Neural progenitor cell (in vitro differentiated cells): ENCODE measurements around the gene SNX12. TPM values are rescaled to one million over a fixed set of nuclear protein-coding genes. Genes with fewer than 3 reads are reported as not detected.

Experiments used
- DNase-seq: peaks from one replicate; pipeline ENCODE4 v3.0.0-alpha.2; 2016; ENCODE audit warnings: low spot score
- H2AFZ ChIP-seq: fragments of 200-600 bp; sonication (generic); replicated peaks from 2 replicates; pipeline ENCODE4 v1.6.1; 2016; ENCODE audit warnings: antibody characterized with exemption
- H3F3A ChIP-seq: fragments of 200-600 bp; sonication (generic); 2 replicates; pipeline ENCODE4 v1.6.1; 2016; ENCODE audit warnings: antibody characterized with exemption, low read depth
- H3K27ac ChIP-seq: fragments of 200-600 bp; sonication (generic); 2 replicates; pipeline ENCODE4 v1.5.1; 2016; ENCODE audit warnings: mild to moderate bottlenecking
- H3K27me3 ChIP-seq: fragments of 200-600 bp; sonication (generic); 2 replicates; pipeline ENCODE4 v1.6.1; 2016; ENCODE audit warnings: mild to moderate bottlenecking, moderate library complexity
- H3K36me3 ChIP-seq: fragments of 200-600 bp; sonication (generic); 2 replicates; pipeline ENCODE4 v1.5.1; 2016
- H3K4me1 ChIP-seq: fragments of 200-600 bp; sonication (generic); 2 replicates; pipeline ENCODE4 v1.6.1; 2016; ENCODE audit warnings: mixed run types
- H3K4me2 ChIP-seq: fragments of 200-600 bp; sonication (generic); 2 replicates; pipeline ENCODE4 v1.6.1; 2016
- H3K4me3 ChIP-seq: fragments of 200-600 bp; sonication (generic); 2 replicates; pipeline ENCODE4 v1.5.1; 2016
- H3K79me2 ChIP-seq: fragments of 200-600 bp; sonication (generic); 2 replicates; pipeline ENCODE4 v1.6.1; 2016; ENCODE audit warnings: low read depth
- H3K9ac ChIP-seq: fragments of 200-600 bp; sonication (generic); 2 replicates; pipeline ENCODE4 v1.6.1; 2016
- H3K9me3 ChIP-seq: fragments of 200-600 bp; sonication (generic); 2 replicates; pipeline ENCODE4 v1.5.1; 2016; ENCODE audit warnings: low read depth
- H4K20me1 ChIP-seq: fragments of 200-600 bp; sonication (generic); 2 replicates; pipeline ENCODE4 v1.6.1; 2016; ENCODE audit warnings: low read depth
- H3K27ac Mint-ChIP-seq: 3 replicates; pipeline ENCODE4 v1.8.0; 2021; ENCODE audit warnings: mixed read lengths
- H3K27me3 Mint-ChIP-seq: 2 replicates; pipeline ENCODE4 v1.8.0; 2022; ENCODE audit warnings: low read depth, mild to moderate bottlenecking, inconsistent platforms, moderate library complexity, mixed read lengths; ENCODE audit not compliant: insufficient read depth
- H3K36me3 Mint-ChIP-seq: 3 replicates; pipeline ENCODE4 v1.8.0; 2021; ENCODE audit warnings: mixed read lengths
- H3K4me1 Mint-ChIP-seq: 3 replicates; pipeline ENCODE4 v1.8.0; 2021; ENCODE audit warnings: mixed read lengths
- H3K4me3 Mint-ChIP-seq: 3 replicates; pipeline ENCODE4 v1.8.0; 2021; ENCODE audit warnings: mild to moderate bottlenecking, moderate library complexity, mixed read lengths
- H3K9me3 Mint-ChIP-seq: 3 replicates; pipeline ENCODE4 v1.8.0; 2020; ENCODE audit warnings: mixed read lengths
- CTCF ChIP-seq: fragments of 200-600 bp; sonication (generic); IDR thresholded peaks from 2 replicates; pipeline ENCODE4 v1.5.1; 2017; ENCODE audit warnings: antibody characterized with exemption, mild to moderate bottlenecking
- EZH2 ChIP-seq: fragments of 200-600 bp; sonication (generic); IDR thresholded peaks from 2 replicates; pipeline ENCODE4 v1.6.1; 2017; ENCODE audit warnings: antibody characterized with exemption, mild to moderate bottlenecking, moderate library complexity
- EZH2phosphoT487 ChIP-seq: fragments of 200-600 bp; sonication (generic); IDR thresholded peaks from 2 replicates; pipeline ENCODE4 v1.6.1; 2017; ENCODE audit warnings: antibody characterized with exemption
- total RNA-seq: library from RNA; depleted of rRNA; stranded (reverse); fragments of >200 nt; gene quantifications from 2 replicates; pipeline ENCODE4 v1.2.3, GENCODE V29; 2015; ENCODE audit warnings: low replicate concordance

Gene SNX12
- total RNA-seq, 1 donor from 2014 or later, result 58.1 TPM

- Mint-ChIP-seq H3K4me1 (no peaks in the 10 kb centered on the region), H3K27me3 (peaks cover 9% of the 10 kb centered on the region), H3K27ac (no peak overlapping the region), H3K36me3 (no peaks in the 10 kb centered on the region), H3K9me3 (peaks cover 9% of the 10 kb centered on the region), H3K4me3 (no peak overlapping the region)
- no peak for TF ChIP-seq EZH2
- TF ChIP-seq CTCF, result no peak
- TF ChIP-seq EZH2phosphoT487, result no peak
- Histone ChIP-seq H3K4me2 (no peak overlapping the region), H3K4me3 (no peak overlapping the region), H3K79me2 (no peaks in the 10 kb centered on the region), H3K36me3 (no peaks in the 10 kb centered on the region), H3K27ac (no peak overlapping the region), H3F3A (peaks cover 3% of the 10 kb centered on the region), H3K4me1 (no peaks in the 10 kb centered on the region), H3K9me3 (no peaks in the 10 kb centered on the region), H2AFZ (no peak overlapping the region), H3K27me3 (peaks cover 4% of the 10 kb centered on the region), H4K20me1 (no peaks in the 10 kb centered on the region), H3K9ac (no peak overlapping the region)
- DNase-seq, result no peak
These were observed 23.1 kb upstream of the SNX12 start for GRCh38 chrX:71091263-71091662.

- Histone ChIP-seq H3K27ac (no peak overlapping the region), H3K4me2 (no peak overlapping the region), H3K79me2 (no peaks in the 10 kb centered on the region), H3K4me3 (no peak overlapping the region), H3F3A (no peaks in the 10 kb centered on the region), H3K4me1 (no peaks in the 10 kb centered on the region), H3K9me3 (no peaks in the 10 kb centered on the region), H3K27me3 (no peaks in the 10 kb centered on the region), H2AFZ (no peak overlapping the region), H3K9ac (no peak overlapping the region), H4K20me1 (no peaks in the 10 kb centered on the region), H3K36me3 (no peaks in the 10 kb centered on the region)
- no peak for DNase-seq
- no peak overlapping the region for H3K4me3 Mint-ChIP-seq
- no peaks in the 10 kb centered on the region for H3K9me3 Mint-ChIP-seq
- TF ChIP-seq EZH2phosphoT487, result no peak
- TF ChIP-seq EZH2, result no peak
- no peak for TF ChIP-seq CTCF
- no peaks in the 10 kb centered on the region for H3K36me3 Mint-ChIP-seq
- H3K27ac Mint-ChIP-seq, result no peak overlapping the region
- no peaks in the 10 kb centered on the region for H3K4me1 Mint-ChIP-seq
- H3K27me3 Mint-ChIP-seq, result no peaks in the 10 kb centered on the region
These were observed 17.8 kb upstream of the SNX12 start for GRCh38 chrX:71085900-71086299.

GRCh38 chrX:71082822-71083221 is 14.7 kb upstream of the SNX12 start:
- no peak overlapping the region for H3K9ac ChIP-seq
- H3K27me3 Mint-ChIP-seq, result no peaks in the 10 kb centered on the region
- no peaks in the 10 kb centered on the region for H3K9me3 ChIP-seq
- no peaks in the 10 kb centered on the region for H3K27me3 ChIP-seq
- H3K36me3 ChIP-seq, result no peaks in the 10 kb centered on the region
- no peaks in the 10 kb centered on the region for H3F3A ChIP-seq
- no peaks in the 10 kb centered on the region for H3K4me1 ChIP-seq
- H3K27ac ChIP-seq, result no peak overlapping the region
- no peak overlapping the region for H3K4me3 ChIP-seq
- H3K4me1 Mint-ChIP-seq, result no peaks in the 10 kb centered on the region
- H4K20me1 ChIP-seq, result no peaks in the 10 kb centered on the region
- DNase-seq, result no peak
- no peaks in the 10 kb centered on the region for H3K36me3 Mint-ChIP-seq
- TF ChIP-seq CTCF (no peak), EZH2phosphoT487 (no peak), EZH2 (no peak)
- H2AFZ ChIP-seq, result no peak overlapping the region
- no peaks in the 10 kb centered on the region for H3K9me3 Mint-ChIP-seq
- no peaks in the 10 kb centered on the region for H3K79me2 ChIP-seq
- H3K4me2 ChIP-seq, result no peak overlapping the region
- H3K4me3 Mint-ChIP-seq, result no peak overlapping the region
- no peak overlapping the region for H3K27ac Mint-ChIP-seq
